GM18511 (cell line): ENCODE measurements around the gene RPS15.
"Not testable (repeated sequence)": the region's sequence is repeated elsewhere in the genome, so short reads cannot be mapped to it uniquely, and the experiment has no call there.

Experiments used
- ATAC-seq: cut with Tn5 transposase; IDR thresholded peaks from one replicate; pipeline ENCODE4 v1.9.1; 2021; ENCODE audit warnings: mild to moderate bottlenecking, moderate library complexity; ENCODE audit not compliant: unreplicated experiment

Gene RPS15

DNA sequence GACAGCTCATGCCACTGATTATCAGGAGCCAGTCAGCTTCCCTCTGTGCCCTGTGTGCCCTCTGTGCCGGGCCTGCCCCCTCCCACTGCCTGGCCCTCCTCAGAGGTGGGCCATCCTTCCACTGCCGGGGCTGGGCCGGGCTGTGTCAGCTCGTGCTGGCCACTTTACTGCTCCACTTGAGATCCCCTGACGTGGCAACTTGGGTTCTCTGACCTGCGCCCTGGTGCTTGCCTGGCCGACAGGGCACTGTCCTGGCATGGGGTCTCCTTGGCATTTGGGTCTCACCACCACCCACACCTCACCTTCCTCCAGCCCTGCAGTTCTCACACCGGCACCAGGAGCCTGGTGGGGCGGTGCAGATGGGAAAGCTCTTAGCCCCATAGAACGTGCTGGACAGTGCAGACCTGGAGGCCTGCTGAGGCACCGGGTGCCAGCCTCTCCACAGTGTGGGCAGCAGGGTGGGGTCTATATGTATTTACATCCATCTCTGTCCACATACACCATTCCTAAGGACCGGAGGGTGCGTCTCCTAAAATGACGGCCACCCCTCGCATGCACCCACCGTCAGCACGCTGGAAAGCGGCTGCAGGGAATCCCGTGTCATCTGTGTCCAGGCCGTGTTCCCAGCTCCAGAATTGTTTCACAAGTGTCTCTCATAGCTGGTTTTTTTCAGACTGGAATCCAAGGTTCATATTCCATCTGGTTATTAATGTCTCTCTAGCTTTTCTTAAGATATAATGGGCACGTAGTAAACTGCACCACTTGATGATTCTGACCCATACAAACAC is 19.1 kb upstream of the RPS15 start:
- no peak for ATAC-seq

- not testable (repeated sequence) for ATAC-seq
Observed at GRCh38 chr19:1420085-1420484, 18.1 kb upstream of the RPS15 start.

- ATAC-seq, result no peak
Observed at GRCh38 chr19:1420590-1420989, 17.6 kb upstream of the RPS15 start.

- ATAC-seq, result no peak
Observed at GRCh38 chr19:1421218-1421957, 16.8 kb upstream of the RPS15 start.

DNA sequence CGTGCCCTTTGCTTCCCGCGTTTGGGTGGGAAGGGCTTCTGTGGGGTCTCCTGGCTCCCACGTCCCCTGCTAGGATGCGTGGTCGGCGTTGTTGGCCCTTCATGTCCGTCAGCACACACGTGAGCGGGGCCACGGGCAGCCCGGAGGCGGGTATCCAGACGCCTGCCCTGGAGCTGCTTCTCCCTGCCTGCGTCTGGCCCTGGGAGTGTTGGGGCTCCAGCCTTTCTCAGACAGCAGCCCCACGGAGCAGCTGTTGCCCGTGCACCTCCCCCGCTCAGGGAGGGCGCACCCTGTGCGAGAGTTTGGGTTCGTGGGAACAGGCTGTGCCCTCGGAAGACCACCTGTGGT is 16.3 kb upstream of the RPS15 start:
- ATAC-seq, result no peak

- ATAC-seq, result no peak
Observed at GRCh38 chr19:1422360-1422759, 15.8 kb upstream of the RPS15 start.

- ATAC-seq, result no peak
Observed at GRCh38 chr19:1422943-1423342, 15.3 kb upstream of the RPS15 start.

DNA sequence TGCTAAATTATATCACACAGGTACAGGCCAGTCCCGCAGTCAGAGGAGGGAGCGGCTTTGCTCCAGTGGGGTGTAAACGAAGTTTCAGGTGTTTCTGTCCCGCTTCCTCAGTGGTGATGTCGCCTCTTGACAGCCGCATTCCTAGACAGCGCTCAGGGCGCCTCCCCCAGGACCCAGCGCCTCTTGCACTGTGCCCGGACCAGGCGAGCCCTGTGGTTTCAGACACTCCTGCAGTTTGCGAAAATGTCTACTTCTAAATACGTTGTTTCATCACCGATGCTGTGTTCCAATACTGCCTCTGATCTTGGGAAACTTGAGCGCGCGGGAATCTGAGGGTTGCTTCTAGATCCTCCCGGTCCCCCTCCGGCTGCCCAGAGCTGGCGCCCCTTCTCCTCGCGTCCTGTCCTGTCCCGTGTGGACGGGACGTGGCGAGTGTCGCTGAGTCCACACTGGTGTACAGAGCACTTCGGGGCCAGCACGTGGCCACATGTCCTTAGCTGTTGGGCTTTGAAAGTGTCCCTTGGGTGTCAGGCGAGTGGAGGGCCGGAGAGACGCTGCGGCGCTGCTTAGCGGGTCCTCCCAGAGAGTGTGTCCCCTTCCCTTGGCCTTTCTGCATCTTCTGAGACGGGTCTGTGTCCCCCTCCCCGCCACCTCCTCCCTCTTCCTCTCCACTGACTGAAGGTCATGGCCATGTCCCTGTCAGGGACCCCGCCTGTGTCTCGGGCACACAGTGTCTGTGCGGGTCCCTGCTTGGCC is 14.6 kb upstream of the RPS15 start:
- no peak for ATAC-seq

GRCh38 chr19:1424192-1424955 is 13.8 kb upstream of the RPS15 start:
- no peak for ATAC-seq

GRCh38 chr19:1425102-1425837 is 12.9 kb upstream of the RPS15 start:
- no peak for ATAC-seq

- no peak for ATAC-seq
Observed at GRCh38 chr19:1425902-1426301, 12.3 kb upstream of the RPS15 start.

GRCh38 chr19:1426736-1427135 is 11.5 kb upstream of the RPS15 start:
- no peak for ATAC-seq

DNA sequence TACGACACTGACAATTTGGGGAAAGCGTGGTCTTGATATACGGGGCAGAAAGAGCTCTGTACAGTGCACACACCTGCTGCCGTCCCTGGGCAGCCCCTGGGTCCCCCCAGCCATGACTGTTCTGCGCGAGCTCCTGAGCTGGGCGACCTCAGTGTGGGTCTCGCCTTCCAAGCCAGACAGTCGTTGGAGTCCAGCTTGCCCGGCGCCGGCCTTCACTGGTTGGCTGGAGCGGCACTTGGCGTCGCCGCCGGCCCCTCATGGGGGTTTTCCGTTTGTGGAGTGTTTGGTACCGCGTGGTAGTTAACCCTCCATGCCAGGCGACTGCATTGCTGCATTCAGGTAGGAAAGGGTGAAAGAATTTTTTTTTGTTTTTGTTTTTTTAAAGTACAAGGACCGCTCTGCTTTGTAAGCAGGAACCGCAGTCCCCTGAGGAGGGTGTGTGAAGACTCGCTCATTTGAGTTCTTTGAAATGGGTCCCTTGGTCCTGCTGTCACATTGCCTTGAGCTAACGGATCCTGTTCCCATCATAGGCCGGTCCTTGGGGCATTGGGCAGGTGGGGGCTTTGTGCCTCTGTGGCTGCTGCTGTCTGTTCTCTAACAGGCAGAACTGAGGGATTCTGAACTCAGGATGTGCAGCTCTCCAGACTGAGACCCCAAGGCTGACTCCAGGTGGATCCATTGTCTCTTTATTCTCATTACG is 10.8 kb upstream of the RPS15 start:
- no peak for ATAC-seq

GRCh38 chr19:1428738-1429391 is 9.3 kb upstream of the RPS15 start:
- ATAC-seq, result no peak

- no peak for ATAC-seq
Observed at GRCh38 chr19:1429750-1430149, 8.4 kb upstream of the RPS15 start.

- ATAC-seq, result no peak
Observed at GRCh38 chr19:1430246-1430645, 8.0 kb upstream of the RPS15 start.

DNA sequence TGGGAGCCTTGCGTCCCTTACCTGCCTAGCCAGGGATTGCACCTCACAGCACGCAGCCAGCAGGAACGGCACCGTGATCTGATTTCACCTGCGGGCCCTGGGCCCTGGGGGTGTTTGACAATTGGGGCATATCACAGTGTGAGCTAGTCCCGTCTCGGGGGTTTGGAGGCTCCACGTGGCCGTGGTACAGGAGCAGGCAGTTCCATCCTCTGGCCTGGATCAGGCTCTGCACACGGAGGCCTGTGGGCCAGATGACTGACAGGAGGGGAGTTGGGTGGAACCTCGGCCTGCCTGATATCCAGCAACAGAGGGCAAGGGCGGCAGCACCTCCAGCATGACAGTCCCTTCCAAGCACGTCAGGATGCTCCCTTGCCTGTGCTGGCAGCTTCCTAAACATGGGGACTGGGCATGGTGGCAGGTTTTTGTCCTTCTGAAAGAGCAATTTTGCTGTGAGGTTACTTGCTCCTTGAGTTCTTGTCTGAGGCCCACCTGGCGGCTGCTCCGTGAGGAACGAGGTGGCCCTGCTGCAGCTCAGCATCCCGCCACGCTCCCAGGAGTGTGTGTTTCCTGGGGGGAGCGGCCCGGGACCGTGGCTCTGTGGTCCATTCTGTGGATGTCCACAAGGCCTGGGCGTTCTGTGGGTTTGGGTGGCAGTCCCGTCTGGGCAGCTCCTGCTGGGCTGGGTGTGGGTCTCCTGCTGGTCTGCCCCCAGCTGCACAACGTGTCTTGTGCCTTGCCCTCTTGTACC is 6.3 kb upstream of the RPS15 start:
- no peak for ATAC-seq

DNA sequence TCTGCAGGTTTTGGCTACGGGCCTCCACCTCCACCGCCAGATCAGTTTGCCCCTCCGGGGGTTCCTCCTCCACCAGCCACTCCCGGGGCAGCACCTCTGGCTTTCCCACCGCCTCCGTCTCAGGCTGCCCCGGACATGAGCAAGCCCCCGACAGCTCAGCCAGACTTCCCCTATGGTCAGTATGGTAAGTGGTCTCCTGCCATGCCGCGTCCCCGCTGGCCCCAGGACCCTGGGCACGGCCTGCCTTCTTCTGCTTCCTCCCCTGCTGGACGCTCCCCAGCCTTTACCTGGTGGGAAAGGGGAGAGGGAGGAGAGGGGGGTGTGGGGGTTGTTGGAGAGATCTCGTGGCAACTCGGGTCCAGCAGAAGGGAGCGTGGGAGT is 5.7 kb upstream of the RPS15 start:
- no peak for ATAC-seq
